Measurements from ENCODE around the gene SDK1.

SDK1 gene

GRCh38 chr7:3862774-3863173, 561.7 kb downstream of the SDK1 start:
- H3K79me2 ChIP-seq (ENCODE audit: insufficient read depth, low read length), result no peaks in the 10 kb centered on the region
- H3K9ac ChIP-seq (ENCODE audit: low read depth, low read length), result no peak overlapping the region
- TF ChIP-seq CTCF (IDR thresholded peaks at IDR 0.05; ENCODE audit: borderline replicate concordance, extremely low read depth, low read length, poor library complexity, severe bottlenecking), result no peak
- no peak for TF ChIP-seq EZH2 (IDR thresholded peaks at IDR 0.05; ENCODE audit: borderline replicate concordance, low read depth, low read length, severe bottlenecking)
- no peaks in the 10 kb centered on the region for H3K36me3 ChIP-seq (ENCODE audit: insufficient read depth, low read length)
- no peak overlapping the region for H3K27ac ChIP-seq (ENCODE audit: low read length)
- no peak overlapping the region for H3K4me2 ChIP-seq (ENCODE audit: insufficient read depth, low read length)
- H3K4me1 ChIP-seq (ENCODE audit: insufficient read depth, low read length), result no peaks in the 10 kb centered on the region
- H3K4me3 ChIP-seq (ENCODE audit: low read depth in 1 of 2, low read length in 2 of 2), result no peak overlapping the region
- H4K20me1 ChIP-seq (ENCODE audit: insufficient read depth, low read length), result no peaks in the 10 kb centered on the region
- no peak for DNase-seq
- ATAC-seq (ENCODE audit: insufficient read depth, low read depth), result no peak
- H3K27me3 ChIP-seq (ENCODE audit: insufficient read depth, low read length, poor library complexity), result peaks cover 13% of the 10 kb centered on the region
- H3K9me3 ChIP-seq (ENCODE audit: insufficient read depth, low read length, severe bottlenecking), result no peaks in the 10 kb centered on the region
- no peak overlapping the region for H2AFZ ChIP-seq (ENCODE audit: low read depth, low read length)

GRCh38 chr7:3866277-3866676, 565.2 kb downstream of the SDK1 start:
- Histone ChIP-seq H3K4me1 (ENCODE audit: insufficient read depth, low read length) (no peaks in the 10 kb centered on the region), H3K36me3 (ENCODE audit: insufficient read depth, low read length) (no peaks in the 10 kb centered on the region), H3K4me2 (ENCODE audit: insufficient read depth, low read length) (no peak overlapping the region), H3K4me3 (ENCODE audit: low read depth in 1 of 2, low read length in 2 of 2) (no peak overlapping the region), H2AFZ (ENCODE audit: low read depth, low read length) (no peak overlapping the region), H3K79me2 (ENCODE audit: insufficient read depth, low read length) (no peaks in the 10 kb centered on the region), H4K20me1 (ENCODE audit: insufficient read depth, low read length) (no peaks in the 10 kb centered on the region), H3K9ac (ENCODE audit: low read depth, low read length) (no peak overlapping the region), H3K27ac (ENCODE audit: low read length) (no peak overlapping the region), H3K9me3 (ENCODE audit: insufficient read depth, low read length, severe bottlenecking) (no peaks in the 10 kb centered on the region), H3K27me3 (ENCODE audit: insufficient read depth, low read length, poor library complexity) (peaks cover 7% of the 10 kb centered on the region)
- no peak for TF ChIP-seq EZH2 (IDR thresholded peaks at IDR 0.05; ENCODE audit: borderline replicate concordance, low read depth, low read length, severe bottlenecking)
- no peak for TF ChIP-seq CTCF (IDR thresholded peaks at IDR 0.05; ENCODE audit: borderline replicate concordance, extremely low read depth, low read length, poor library complexity, severe bottlenecking)
- no peak for ATAC-seq (ENCODE audit: insufficient read depth, low read depth)
- no peak for DNase-seq

GRCh38 chr7:3867863-3868262, 566.8 kb downstream of the SDK1 start:
- H3K9me3 ChIP-seq (ENCODE audit: insufficient read depth, low read length, severe bottlenecking), result no peaks in the 10 kb centered on the region
- no peak overlapping the region for H3K27ac ChIP-seq (ENCODE audit: low read length)
- H3K79me2 ChIP-seq (ENCODE audit: insufficient read depth, low read length), result no peaks in the 10 kb centered on the region
- no peaks in the 10 kb centered on the region for H3K36me3 ChIP-seq (ENCODE audit: insufficient read depth, low read length)
- ATAC-seq (ENCODE audit: insufficient read depth, low read depth) (no peak), DNase-seq (no peak)
- H3K4me3 ChIP-seq (ENCODE audit: low read depth in 1 of 2, low read length in 2 of 2), result no peak overlapping the region
- no peaks in the 10 kb centered on the region for H4K20me1 ChIP-seq (ENCODE audit: insufficient read depth, low read length)
- no peak overlapping the region for H2AFZ ChIP-seq (ENCODE audit: low read depth, low read length)
- no peak overlapping the region for H3K4me2 ChIP-seq (ENCODE audit: insufficient read depth, low read length)
- H3K27me3 ChIP-seq (ENCODE audit: insufficient read depth, low read length, poor library complexity), result no peaks in the 10 kb centered on the region
- no peaks in the 10 kb centered on the region for H3K4me1 ChIP-seq (ENCODE audit: insufficient read depth, low read length)
- no peak overlapping the region for H3K9ac ChIP-seq (ENCODE audit: low read depth, low read length)
- TF ChIP-seq EZH2 (IDR thresholded peaks at IDR 0.05; ENCODE audit: borderline replicate concordance, low read depth, low read length, severe bottlenecking) (no peak), CTCF (IDR thresholded peaks at IDR 0.05; ENCODE audit: borderline replicate concordance, extremely low read depth, low read length, poor library complexity, severe bottlenecking) (no peak)
